NCI-H2227 (cell line): ENCODE measurements around the gene FAM241B.

ENCODE experiments used
- DNase-seq: peaks from one replicate; lab custom pipeline; 2025; ENCODE audit not compliant: unreplicated experiment; lab: John Stamatoyannopoulos, UW

FAM241B gene

DNA sequence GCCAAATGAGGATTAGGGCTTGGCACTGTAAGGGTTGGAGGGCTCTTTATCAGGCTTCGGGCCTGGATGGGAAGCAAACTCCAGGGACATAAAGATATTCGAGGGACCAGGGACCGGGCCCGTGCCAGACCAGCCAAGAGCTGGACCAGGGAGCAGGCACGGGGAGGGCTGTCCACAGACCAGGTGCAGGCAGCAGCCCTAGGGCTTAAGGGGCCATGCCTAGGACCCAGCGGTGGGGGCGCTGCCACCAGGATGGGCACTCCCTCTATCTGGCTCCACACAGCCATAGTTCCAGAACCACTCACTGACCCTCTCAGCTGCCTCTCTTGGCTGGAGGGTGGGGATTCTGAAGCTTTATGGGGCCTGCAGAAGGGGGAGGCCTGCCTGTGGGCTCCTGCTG, 32.9 kb downstream of the FAM241B start:
- DNase-seq, result no peak

- no peak for DNase-seq
Observed at GRCh38 chr10:69663369-69663947, 33.4 kb downstream of the FAM241B start.

- DNase-seq, result no peak
Observed at GRCh38 chr10:69665474-69666320, 35.6 kb downstream of the FAM241B start.

- DNase-seq, result no peak
Observed at GRCh38 chr10:69666756-69667155, 36.7 kb downstream of the FAM241B start.

- no peak for DNase-seq
Observed at GRCh38 chr10:69668721-69669120, 38.7 kb downstream of the FAM241B start.

GRCh38 chr10:69669409-69669808, 39.4 kb downstream of the FAM241B start:
- DNase-seq, result no peak

- no peak for DNase-seq
Observed at GRCh38 chr10:69673521-69673920, 43.5 kb downstream of the FAM241B start.

GRCh38 chr10:69674786-69675185, 44.7 kb downstream of the FAM241B start:
- no peak for DNase-seq

DNA sequence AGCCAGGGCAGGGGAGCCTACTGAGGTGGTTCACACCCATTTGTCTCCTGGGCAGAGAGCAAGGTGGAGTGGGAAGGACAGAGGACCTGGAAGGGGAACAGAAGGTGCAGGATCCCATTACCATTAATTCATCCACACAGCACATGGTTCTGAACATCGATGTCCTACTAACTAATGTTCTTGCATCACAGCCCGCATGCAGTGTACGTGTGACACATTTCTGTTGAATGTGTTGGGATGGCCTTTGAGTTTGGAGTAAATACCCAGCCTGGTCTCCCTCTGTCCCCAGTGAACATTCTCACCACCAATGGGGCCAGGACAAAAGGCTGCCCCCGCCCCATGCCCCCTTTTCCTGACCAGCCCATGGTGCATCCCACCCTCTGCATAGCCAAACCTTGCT, 46.3 kb downstream of the FAM241B start:
- no peak for DNase-seq

DNA sequence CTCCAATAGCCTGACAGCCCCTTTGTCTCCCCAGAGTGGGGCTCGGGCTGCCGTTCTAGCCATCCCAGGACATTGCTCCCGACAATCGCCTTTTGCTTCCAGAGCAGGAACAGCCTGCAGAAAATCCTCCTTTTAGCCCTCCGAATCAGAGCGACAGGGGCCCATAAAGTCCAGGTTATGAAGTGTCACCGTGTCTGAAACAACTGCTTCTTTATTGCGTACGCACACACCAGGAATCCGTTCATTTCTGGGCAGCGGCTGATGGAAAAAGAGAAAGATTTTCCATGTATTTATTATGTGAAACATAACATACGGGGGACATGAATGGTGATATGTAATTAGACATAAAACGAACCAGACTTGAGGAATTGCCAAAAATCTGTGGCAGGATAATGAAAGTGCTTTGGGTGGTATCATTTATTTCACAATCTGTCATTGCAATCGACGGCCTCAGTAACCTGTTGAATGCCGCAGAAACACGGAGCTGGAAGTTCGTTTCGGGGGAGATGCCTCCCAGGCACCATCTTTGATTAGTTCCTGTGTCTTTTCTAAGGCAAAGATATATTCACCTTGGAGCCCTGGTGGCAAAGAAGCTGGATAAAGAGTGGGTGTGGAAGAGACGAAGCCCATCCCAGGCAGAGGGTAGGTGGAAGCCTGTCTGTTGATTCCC, 48.1 kb downstream of the FAM241B start:
- DNase-seq, result no peak

DNA sequence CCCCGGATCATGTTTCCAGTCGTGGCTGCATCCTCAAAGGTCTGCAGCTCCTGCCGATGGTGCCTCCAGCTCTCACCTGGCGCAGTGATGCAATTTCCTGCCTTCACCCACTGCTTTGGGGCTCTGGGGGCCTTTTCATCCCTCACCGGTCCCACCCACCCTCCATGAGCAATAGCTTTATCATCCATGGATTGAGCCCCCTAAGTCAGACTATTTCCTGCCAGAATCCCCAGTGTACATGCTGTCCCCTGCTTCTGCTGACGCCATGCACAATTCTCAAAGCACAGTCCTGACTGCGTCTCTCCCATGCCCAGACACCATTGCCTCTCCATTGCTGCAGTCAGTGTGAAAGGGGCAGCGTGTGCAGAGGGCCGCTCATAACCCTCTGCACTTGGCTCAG, 49.7 kb downstream of the FAM241B start:
- no peak for DNase-seq

DNA sequence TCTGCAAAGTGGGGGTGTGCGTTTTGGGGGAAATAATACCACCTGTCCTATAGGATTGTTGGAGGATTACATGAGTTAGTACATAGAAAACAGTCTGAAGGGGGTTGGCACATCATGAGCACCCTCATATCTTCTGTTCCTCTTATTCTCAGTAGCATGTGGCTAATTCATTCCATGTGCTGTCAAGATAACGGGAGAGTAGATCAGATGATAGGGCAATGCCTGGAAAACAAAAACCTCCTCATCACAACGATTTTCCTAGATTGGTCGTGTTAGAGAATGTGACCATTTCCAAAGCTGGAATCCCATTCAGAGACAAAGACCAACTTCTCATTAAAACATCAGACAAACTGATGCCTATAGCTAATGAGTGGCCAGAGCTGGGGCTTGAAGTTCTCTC, 50.6 kb downstream of the FAM241B start:
- no peak for DNase-seq

DNA sequence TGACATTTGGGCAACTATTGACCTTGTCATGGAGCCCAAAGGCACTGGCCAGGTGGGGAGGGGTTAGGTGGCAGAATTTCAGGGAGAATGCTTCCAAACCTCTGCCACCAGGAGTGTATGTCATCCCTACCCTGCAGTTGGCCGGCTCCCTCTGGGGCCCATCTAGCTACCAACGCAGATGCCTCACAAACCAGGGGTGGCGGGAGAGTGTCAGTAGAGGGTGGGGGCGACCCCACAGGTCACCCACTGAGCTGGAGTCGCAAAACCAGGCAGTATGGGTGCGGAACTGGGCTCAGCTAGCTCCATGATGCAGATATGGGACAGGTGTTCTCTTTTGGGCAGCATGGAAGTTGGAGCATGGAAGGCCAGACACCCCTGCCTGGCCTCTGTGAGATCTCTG, 51.4 kb downstream of the FAM241B start:
- no peak for DNase-seq

DNA sequence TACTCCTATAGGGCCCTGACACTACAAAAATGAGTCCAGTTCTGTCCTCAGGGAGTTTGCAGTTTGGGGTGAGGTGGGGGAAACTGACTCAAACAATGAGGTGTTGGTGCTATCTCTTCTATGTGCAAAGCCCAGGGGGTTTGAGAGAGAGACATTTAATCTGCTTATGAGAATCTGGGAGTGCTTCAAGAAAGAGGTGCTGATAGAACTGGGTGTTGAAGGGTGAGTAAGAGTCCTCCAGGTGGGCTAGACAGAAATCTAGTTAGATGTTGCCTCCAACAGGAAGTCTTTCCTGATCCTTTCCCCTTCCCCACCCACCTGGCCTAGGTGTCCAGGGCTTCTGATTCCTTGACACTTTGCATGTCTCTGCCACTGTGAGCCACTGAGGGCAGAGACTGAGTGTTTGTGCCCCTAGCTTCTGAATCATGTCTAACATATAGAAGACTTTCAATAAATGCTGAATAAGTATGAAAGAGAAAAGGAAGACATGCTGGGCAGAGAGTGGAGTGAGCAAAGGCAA, 53.0 kb downstream of the FAM241B start:
- DNase-seq, result no peak
